HepG2 (cell line): ENCODE measurements around the gene LRP5. TPM values are rescaled to one million over a fixed set of nuclear protein-coding genes. Genes with fewer than 3 reads are reported as not detected.
A peak's percentile ranks its signal among the peaks of the same experiment; 100 is the strongest.

Experiments
- ATAC-seq: fragments of 200-7000 bp; cut with Tn5 transposase; 3 replicates; pipeline ENCODE4 v1.9.1; 2020; ENCODE audit warnings: mild to moderate bottlenecking, moderate library complexity
- BruUV-seq: library from RNA; stranded (reverse); fragments of 400-500 nt; replicated peaks from 2 replicates; lab custom pipeline; 2021; lab: Mats Ljungman, UMichigan
- CTCF ChIA-PET: fragments of 300-600 bp; formaldehyde crosslinking; extraction: SDS; loops from one replicate; lab custom pipeline; 2021; ENCODE audit warnings: low total read pairs, inconsistent platforms, low intra/inter-chr PET ratio; lab: Yijun Ruan, JAX
- POLR2A ChIA-PET: fragments of 350-600 bp; sonication (Branson Sonifier 250); formaldehyde crosslinking; loops from one replicate; lab custom pipeline; 2020; ENCODE audit warnings: antibody characterized with exemption, inconsistent platforms; lab: Yijun Ruan, JAX
- DNase-seq: peaks from one replicate; pipeline ENCODE4 v3.0.0-alpha.2; 2015; ENCODE audit warnings: low spot score
- FAIRE-seq: peaks from 3 replicates; lab custom pipeline; 2011; peaks lifted over from hg19 to GRCh38; lab: Jason Lieb, UNC
- H2AFZ ChIP-seq: one replicate; pipeline ENCODE4 v1.6.1; 2011; ENCODE audit warnings: low read length, inconsistent platforms
- H3K27ac ChIP-seq: fragments of 300-600 bp; 3 replicates; pipeline ENCODE4 v1.8.0; 2011; ENCODE audit warnings: mixed run types, mild to moderate bottlenecking, mixed read lengths, low read length, inconsistent platforms; ENCODE audit not compliant: insufficient read depth; ENCODE audit errors: extremely low read length
- H3K27me3 ChIP-seq, 2 experiments: fragments of 200-600 bp in 1 of 2; 2 replicates in 1 of 2; 3 replicates in 1 of 2; pipeline versions ENCODE4 v1.6.0 to v1.8.0; 2011; ENCODE audit warnings: low read length in 2 of 2, mild to moderate bottlenecking in 2 of 2, moderate library complexity in 2 of 2, inconsistent platforms in 1 of 2; ENCODE audit not compliant: insufficient read depth in 2 of 2, control insufficient read depth in 1 of 2
- H3K36me3 ChIP-seq, 2 experiments: fragments of 200-600 bp in 1 of 2; replicated peaks in 1 of 2; 2 replicates in 1 of 2; 3 replicates in 1 of 2; pipeline versions ENCODE4 v1.5.1 to v1.8.0; 2011; ENCODE audit warnings: low read length in 2 of 2, inconsistent platforms in 1 of 2; ENCODE audit not compliant: insufficient read depth in 2 of 2, control insufficient read depth in 1 of 2
- H3K4me1 ChIP-seq: 2 replicates; pipeline ENCODE4 v1.5.1; 2012; ENCODE audit warnings: low read length, inconsistent platforms; ENCODE audit not compliant: insufficient read depth
- H3K4me2 ChIP-seq: 2 replicates; pipeline ENCODE4 v1.6.0; 2011; ENCODE audit warnings: low read depth, low read length, inconsistent platforms
- H3K4me3 ChIP-seq, 3 experiments: fragments of 200-600 bp in 1 of 3; sonication (generic), shearing (Covaris generic) in 1 of 3; replicated peaks in 1 of 3; 2 replicates each; pipeline ENCODE4 v1.5.1; 2011 to 2016; ENCODE audit warnings: low read length in 3 of 3, inconsistent platforms in 2 of 3, low read depth in 2 of 3, mild to moderate bottlenecking in 2 of 3, control low read depth in 1 of 3, mixed read lengths in 1 of 3; ENCODE audit not compliant: insufficient read depth in 1 of 3
- H3K79me2 ChIP-seq: one replicate; pipeline ENCODE4 v1.6.1; 2011; ENCODE audit warnings: low read length, inconsistent platforms; ENCODE audit not compliant: insufficient read depth
- H3K9ac ChIP-seq: 2 replicates; pipeline ENCODE4 v1.6.0; 2011; ENCODE audit warnings: mild to moderate bottlenecking, low read depth, low read length, inconsistent platforms; ENCODE audit not compliant: insufficient read depth
- H3K9me3 ChIP-seq: 2 replicates; pipeline ENCODE4 v1.5.1; 2012; ENCODE audit warnings: mild to moderate bottlenecking, low read length
- H4K20me1 ChIP-seq: 2 replicates; pipeline ENCODE4 v1.6.0; 2011; ENCODE audit warnings: inconsistent platforms, mild to moderate bottlenecking, low read length, moderate library complexity; ENCODE audit not compliant: insufficient read depth
- SETDB1 ChIP-seq: sonication (generic); formaldehyde crosslinking; IDR thresholded peaks from 2 replicates; pipeline ENCODE4 v1.5.1; 2020; ENCODE audit warnings: missing genetic modification reagents, mild to moderate bottlenecking, borderline replicate concordance
- ZNF687 ChIP-seq: sonication (generic); formaldehyde crosslinking; IDR thresholded peaks from 2 replicates; pipeline ENCODE4 v1.5.1; 2020; ENCODE audit warnings: mild to moderate bottlenecking, missing genetic modification reagents, moderate library complexity
- WGBS: methylation state at CpG from one replicate; pipeline ENCODE4 v1.1.6; 2017; ENCODE audit warnings: low lambda C conversion rate; 5-methylcytosine and 5-hydroxymethylcytosine counted together
- in situ Hi-C: cut with HindIII; loops from 2 replicates; pipeline ENCODE4 v1.10.0; 2017; ENCODE audit warnings: low pct_unique_long_range_greater_than_20kb; ENCODE audit not compliant: extremely low pct_ligation_motif_present
- intact Hi-C: fragments of 100-400 bp; cut with micrococcal nuclease; formaldehyde crosslinking; loops from one replicate; pipeline ENCODE4 v1.10.0; 2022; ENCODE audit not compliant: unreplicated experiment
- polyA plus RNA-seq, 8 experiments: library from polyadenylated mRNA; depleted of rRNA in 3 of 8; stranded (reverse) in 7 of 8; unstranded in 1 of 8; fragments of >200 nt; fragmentation: Illumina TruSeq in 4 of 8; extraction: Trizol in 4 of 8; gene quantifications; 2 replicates each; pipeline versions ENCODE4 v1.2.1 to v1.2.3, GENCODE V29; 2011 to 2016; ENCODE audit warnings: low read depth in 4 of 8, missing spikeins in 1 of 8, mixed read lengths in 1 of 8; ENCODE audit not compliant: insufficient read depth in 1 of 8
- total RNA-seq, 5 experiments: library from RNA; depleted of rRNA; stranded (reverse); fragments of >200 nt; fragmentation: Illumina TruSeq; extraction: Trizol; gene quantifications; 2 replicates each; pipeline ENCODE4 v1.2.3, GENCODE V29; 2016; ENCODE audit warnings: low read depth in 1 of 5

LRP5 gene
- total and polyA plus RNA-seq, 2 of the 13 experiments (the other 11 are each of a cell fraction or from before 2014, with no cell fraction given) = 40.4 to 64.0 TPM

DNA sequence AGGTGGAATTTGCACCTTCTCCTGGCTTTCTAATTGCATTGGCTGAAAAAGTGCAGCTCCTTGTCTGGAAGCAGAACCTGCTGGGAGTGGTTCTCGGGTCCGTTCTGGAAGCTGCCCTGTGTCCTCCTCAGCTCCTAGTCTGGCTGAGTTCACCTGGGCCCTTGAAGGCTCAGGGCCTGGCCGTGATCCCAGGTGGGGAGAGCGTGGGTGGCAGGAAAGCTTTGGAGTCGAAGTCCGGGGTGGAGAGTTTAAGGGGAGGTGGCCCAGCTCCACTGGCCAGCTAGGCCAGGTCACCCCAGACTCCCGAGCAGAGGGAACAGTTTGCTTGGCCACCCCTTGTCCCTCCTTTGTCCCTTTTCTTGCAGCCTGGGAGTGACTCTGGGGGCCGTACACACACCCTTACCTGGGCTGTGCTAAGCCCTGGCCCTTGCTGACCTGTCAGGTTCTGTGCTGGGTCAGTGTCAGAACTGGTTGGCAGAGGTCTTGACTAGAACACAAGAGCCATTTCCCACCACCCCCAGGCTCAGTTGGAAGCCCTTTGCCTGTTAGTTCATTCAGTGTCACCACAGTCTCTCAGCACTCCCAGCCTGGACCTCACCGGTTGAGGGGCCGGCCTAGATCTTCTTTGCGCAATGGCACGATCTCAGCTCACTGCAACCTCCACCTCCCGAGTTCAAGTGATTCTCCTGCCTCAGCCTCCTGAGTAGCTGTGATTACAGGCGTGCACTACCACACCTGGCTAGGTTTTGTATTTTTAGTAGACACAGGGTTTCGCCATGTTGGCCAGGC lies 37.3 kb downstream of the LRP5 start:
- DNase-seq (no peak), FAIRE-seq (no peak)
- POLR2A ChIA-PET = no interaction called here
- H3K4me2 ChIP-seq = no peak overlapping the region
- H3K36me3 ChIP-seq = peaks cover 48 to 66% of the 10 kb centered on the region in 2 experiments; a peak in 4 of 5 replicates
- WGBS = 91% methylated on average over 15 of the region's 15 CpGs
- in situ Hi-C loops = no loop called here
- no TSS peak for BruUV-seq
- intact Hi-C loops = no loop called here
- H3K27me3 ChIP-seq = no peaks in the 10 kb centered on the region; a peak in 1 of 5 replicates
- peaks cover 76% of the 10 kb centered on the region for H3K79me2 ChIP-seq
- H3K4me3 ChIP-seq = no peak overlapping the region
- no peak overlapping the region for H3K9ac ChIP-seq
- no peak overlapping the region for H2AFZ ChIP-seq
- TF ChIP-seq ZNF687 (peak; percentile 19; the same call in 1 of the 2 replicates), SETDB1 (no peak)
- TF ChIP-seq, all 625 proteins: peak for 1
- peaks cover 78% of the 10 kb centered on the region; the same call in 1 of the 2 replicates for H4K20me1 ChIP-seq
- H3K4me1 ChIP-seq = peaks cover 31% of the 10 kb centered on the region
- no peak for ATAC-seq
- H3K27ac ChIP-seq = no peak overlapping the region
- H3K9me3 ChIP-seq = no peaks in the 10 kb centered on the region
- CTCF ChIA-PET = no interaction called here
